Bronchus fibroblast of lung (primary cell): ENCODE data around the gene SLC7A4. TPM values are rescaled to one million over a fixed set of nuclear protein-coding genes. Genes with fewer than 3 reads are reported as not detected.

ENCODE experiments used
- total RNA-seq: library from RNA; depleted of rRNA; stranded (reverse); fragments of >200 nt; gene quantifications from 2 replicates; pipeline ENCODE4 v1.2.3, GENCODE V29; 2015

SLC7A4 gene, protein sequence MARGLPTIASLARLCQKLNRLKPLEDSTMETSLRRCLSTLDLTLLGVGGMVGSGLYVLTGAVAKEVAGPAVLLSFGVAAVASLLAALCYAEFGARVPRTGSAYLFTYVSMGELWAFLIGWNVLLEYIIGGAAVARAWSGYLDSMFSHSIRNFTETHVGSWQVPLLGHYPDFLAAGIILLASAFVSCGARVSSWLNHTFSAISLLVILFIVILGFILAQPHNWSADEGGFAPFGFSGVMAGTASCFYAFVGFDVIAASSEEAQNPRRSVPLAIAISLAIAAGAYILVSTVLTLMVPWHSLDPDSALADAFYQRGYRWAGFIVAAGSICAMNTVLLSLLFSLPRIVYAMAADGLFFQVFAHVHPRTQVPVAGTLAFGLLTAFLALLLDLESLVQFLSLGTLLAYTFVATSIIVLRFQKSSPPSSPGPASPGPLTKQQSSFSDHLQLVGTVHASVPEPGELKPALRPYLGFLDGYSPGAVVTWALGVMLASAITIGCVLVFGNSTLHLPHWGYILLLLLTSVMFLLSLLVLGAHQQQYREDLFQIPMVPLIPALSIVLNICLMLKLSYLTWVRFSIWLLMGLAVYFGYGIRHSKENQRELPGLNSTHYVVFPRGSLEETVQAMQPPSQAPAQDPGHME
- total RNA-seq = 0.15 and 0.17 TPM in 2 replicates

DNA sequence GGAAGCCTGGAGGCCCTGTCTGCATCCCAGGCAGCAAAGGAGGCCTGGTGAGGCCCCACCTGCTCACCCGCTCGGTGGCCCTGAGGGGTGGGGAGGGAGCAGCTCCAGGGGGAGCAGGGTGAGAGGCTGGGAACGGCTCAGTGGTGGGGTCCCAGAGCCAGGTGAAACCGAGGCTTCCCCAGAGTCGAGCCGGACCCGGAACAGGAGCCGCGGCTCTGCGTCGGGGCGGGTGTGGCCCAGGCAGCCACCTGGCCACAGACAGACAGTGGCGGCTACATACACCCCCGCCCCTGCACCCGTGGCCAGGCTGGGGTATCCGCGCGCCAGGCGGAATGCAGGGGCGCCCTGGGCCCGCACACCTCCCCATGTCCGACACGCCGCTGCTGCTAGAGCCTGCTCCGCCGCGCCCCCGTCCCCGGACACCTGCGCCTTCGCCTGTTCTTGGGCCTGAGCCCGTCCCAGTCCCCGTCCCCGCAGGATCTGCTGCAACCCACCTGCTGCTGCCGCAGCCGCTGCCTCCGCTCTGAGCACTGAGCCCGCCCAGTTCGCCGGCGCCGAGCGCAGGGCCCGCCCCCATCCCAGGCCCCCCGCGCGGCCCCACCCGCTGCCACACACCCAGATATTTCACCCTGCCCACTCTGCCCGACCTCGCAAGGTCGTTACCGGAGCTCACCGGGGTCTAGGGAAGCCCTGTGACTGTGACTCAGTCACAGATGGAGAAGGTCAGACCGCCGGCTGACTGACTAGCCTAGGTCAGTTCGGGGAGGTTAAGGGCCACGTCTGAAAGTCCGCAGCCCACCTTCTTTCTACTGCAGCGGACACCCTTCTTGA lies at the start of gene SLC7A4:
TSS of gene SLC7A4 (minus strand) at position 525 of the 831 bp plus-strand sequence. CDS start 749 bp downstream, outside the sequence.

DNA sequence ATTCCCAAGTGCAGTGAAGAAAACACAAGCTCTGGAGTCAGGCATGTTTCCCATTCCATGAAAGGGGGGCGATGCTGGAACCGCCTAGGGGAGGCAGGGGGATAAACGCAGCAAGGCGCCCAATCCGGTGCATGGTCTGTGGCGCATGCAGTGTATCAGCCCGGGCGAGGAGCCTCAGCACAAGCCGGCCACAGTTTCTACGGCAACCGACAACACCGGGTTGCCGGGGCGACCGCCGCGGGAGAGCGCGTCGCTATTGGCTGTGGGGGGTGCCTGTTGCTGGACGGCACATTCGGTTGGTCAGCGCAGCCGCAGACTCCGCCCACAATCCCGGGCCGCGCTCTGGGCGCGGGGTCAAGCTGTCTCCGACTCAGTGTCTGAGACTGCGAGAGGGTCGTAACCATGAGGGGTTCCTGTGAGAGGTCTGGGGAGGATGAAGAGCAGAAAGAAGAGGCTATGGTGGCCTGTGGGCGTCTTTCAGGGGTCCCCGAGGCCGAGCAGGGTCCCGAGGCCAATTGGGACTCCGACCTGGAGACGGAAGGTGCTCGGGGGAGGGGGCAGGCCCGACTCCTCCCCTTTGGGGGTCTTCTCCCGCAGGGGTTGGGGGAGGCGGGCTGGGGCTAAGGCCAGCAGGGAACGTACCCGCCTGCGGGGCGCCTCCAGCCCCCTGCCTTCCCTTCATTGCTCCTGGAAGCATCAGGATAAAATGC lies 13.4 kb upstream of the SLC7A4 start, which contains the start of gene LRRC74B:
TSS of gene LRRC74B (plus strand) at position 362 of the 710 bp plus-strand sequence. CDS start at position 403, 41 bp downstream.

DNA sequence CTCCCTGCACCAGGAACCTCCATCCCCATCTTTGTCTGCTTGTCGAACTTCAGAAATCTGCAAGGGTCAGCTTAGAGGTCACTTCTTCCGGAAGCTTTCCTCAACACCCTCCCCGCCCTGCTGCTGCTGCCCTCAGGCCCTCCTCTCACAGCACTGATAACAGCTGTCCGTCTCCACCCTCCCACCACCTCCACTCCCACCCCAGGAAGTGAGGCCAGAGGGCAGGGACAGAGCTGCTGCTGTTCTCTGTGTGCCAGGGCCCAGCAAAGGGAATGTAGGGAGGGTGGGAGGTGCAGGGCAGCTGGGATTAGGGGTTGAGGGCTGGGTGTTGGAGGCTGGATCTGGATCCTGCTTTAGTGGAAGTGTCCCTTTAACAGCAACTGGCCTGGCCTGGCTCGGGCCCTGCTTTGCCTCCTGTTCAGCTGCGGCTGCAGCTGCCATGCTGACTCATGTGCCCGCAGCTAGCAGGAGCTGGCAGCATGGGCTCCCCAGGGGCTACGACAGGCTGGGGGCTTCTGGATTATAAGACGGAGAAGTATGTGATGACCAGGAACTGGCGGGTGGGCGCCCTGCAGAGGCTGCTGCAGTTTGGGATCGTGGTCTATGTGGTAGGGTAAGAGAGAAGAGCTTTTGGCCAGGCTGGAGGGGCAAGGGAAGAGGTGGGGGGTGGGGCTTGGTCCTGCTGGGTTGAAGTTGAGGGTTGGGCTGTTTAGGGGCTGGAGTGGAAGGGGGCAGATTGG lies 17.5 kb downstream of the SLC7A4 start, which contains the start of gene P2RX6:
TSS of gene P2RX6 (plus strand) at position 440 of the 740 bp plus-strand sequence. CDS start at position 450, 10 bp downstream.

DNA sequence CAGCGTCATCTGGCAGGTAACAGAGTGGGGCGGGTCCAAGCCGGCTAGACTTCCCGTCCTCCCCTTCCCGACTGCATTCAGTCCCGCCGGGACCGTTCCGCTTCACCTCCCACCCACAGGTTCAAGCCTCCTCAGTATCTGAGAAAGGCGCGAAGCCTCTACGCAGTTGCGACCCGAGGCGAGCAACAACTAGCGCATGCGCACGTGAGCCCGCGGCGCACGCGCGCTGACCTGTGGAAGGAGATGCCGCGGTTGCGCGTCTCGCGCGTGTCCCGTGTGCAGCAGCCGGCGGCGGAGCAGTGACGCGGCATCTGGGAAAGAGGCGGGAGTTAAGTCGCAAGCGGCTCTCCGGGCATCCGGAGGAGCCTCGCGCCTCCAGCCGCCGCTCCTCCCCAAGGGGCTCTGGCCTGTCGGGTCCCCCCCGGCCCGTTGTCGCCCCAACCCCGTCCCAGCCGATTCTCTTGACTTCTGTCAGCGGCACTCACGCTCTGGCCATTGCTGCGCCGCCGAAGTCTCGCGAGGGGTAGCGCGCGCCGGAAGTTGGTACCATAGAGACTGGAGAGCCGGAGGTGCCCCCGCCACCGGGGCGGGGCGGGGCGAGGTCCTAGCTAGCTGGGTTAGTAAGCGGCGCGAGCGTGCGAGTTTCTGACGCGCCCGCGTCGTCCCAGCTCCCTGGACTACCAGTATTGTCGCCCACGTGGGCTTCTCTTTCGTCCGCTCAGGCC lies 30.6 kb downstream of the SLC7A4 start, which contains the start of gene THAP7:
TSS of gene THAP7 (minus strand) at position 518 of the 725 bp plus-strand sequence. CDS start at position 311, 207 bp downstream.

DNA sequence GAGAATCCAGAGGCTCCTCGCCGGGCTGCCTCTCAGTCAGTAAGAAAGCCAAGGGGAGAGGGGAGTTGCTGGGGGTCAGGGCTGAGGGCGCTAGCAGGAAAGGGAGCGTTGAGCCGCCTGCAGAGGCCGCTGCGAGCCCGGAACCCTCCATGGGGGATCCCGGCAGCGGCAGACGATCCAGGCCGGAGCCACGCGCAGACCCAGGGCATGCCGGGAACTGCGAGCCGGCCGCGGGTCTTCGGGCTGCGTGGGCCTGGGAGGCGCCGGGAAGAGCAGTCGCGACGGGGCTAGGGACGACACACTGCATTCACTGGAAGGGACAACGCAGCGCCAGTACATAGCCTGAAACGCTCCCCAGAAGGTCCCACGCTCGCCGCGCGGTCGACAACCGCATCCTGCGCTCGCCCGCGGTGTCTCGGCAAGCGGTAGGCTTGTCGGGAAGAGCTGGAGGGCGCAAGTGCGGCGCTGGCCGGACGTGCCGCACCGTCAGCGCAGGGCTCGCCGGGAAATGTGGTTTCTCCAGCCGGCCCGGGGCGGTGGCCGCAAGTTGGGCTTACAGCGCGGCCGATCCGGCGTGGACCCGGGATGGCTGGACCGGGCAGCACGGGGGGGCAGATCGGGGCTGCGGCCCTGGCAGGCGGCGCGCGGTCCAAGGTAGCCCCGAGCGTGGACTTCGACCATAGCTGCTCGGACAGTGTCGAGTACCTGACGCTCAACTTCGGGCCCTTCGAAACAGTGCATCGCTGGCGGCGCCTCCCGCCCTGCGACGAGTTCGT lies 50.4 kb downstream of the SLC7A4 start, which contains the start of gene LZTR1:
TSS of gene LZTR1 (plus strand) at position 511 of the 776 bp plus-strand sequence. CDS start at position 586, 75 bp downstream.

Other genes with a start within 250 kb of the SLC7A4 start
- gene PI4KA, start 173.8 kb downstream of the SLC7A4 start, total RNA-seq = 31.9 and 34.8 TPM in 2 replicates
- gene SNAP29, start 173.6 kb downstream of the SLC7A4 start, total RNA-seq = 12.9 and 14.5 TPM in 2 replicates
- gene CRKL, start 115.2 kb downstream of the SLC7A4 start, total RNA-seq = 29.4 and 30.2 TPM in 2 replicates
- 0.17 and 0.74 TPM in 2 replicates for gene AIFM3, start 65.3 kb downstream of the SLC7A4 start, total RNA-seq
- 33.7 and 34.8 TPM in 2 replicates for gene LZTR1, start 50.3 kb downstream of the SLC7A4 start, total RNA-seq
- gene THAP7, start 30.4 kb downstream of the SLC7A4 start, total RNA-seq = 31.2 and 35.6 TPM in 2 replicates
- gene P2RX6, start 17.4 kb downstream of the SLC7A4 start, total RNA-seq = 0.34 and 0.74 TPM in 2 replicates
- not detected in 2 replicates for gene LRRC74B, start 13.4 kb upstream of the SLC7A4 start, total RNA-seq